Right ventricle myocardium inferior (tissue), 1 donor: Measurements from ENCODE around the gene CAMK2N1. TPM values are rescaled to one million over a fixed set of nuclear protein-coding genes. Genes with fewer than 3 reads are reported as not detected.
"Not testable (repeated sequence)": the region's sequence is repeated elsewhere in the genome, so short reads cannot be mapped to it uniquely, and the experiment has no call there.

ENCODE experiments used
- ATAC-seq: fragments of 200-7000 bp; cut with Tn5 transposase; one replicate; pipeline ENCODE4 v1.9.1; 2020; ENCODE audit warnings: mild to moderate bottlenecking, moderate library complexity
- DNase-seq: peaks from one replicate; pipeline ENCODE4 v3.0.0; 2021; ENCODE audit errors: missing footprints
- intact Hi-C: fragments of 100-400 bp; cut with DNase I; formaldehyde crosslinking; loops from one replicate; pipeline ENCODE4 v1.11.0; 2022
- total RNA-seq: library from RNA; stranded (reverse); fragmentation: NEBNext Ultra II Directional; extraction: Animal tissue kit (Norgen Biotek cat#: 25700); gene quantifications from one replicate; pipeline ENCODE4 v1.2.1, GENCODE V29; 2021
- donor health status: DM: no; HTN: yes; CAD: no; lungs with severe emphysema.

The CAMK2N1 gene
- total RNA-seq, 1 donor from 2014 or later, result 11.8 TPM

GRCh38 chr1:20499105-20499504 is 13.1 kb upstream of the CAMK2N1 start:
- intact Hi-C loops, result no loop called here
- ATAC-seq (no peak), DNase-seq (no peak)

GRCh38 chr1:20498116-20498515 is 12.1 kb upstream of the CAMK2N1 start:
- intact Hi-C loops, result no loop called here
- DNase-seq (no peak), ATAC-seq (no peak)

- ATAC-seq, result no peak
- DNase-seq, result no peak
- intact Hi-C loops, result no loop called here
Measured at GRCh38 chr1:20497506-20497905, 11.5 kb upstream of the CAMK2N1 start.

- DNase-seq, ATAC-seq, intact Hi-C loops: not testable (repeated sequence)
Measured at GRCh38 chr1:20496725-20497383, 10.8 kb upstream of the CAMK2N1 start.

- DNase-seq, result no peak
- intact Hi-C loops, result no loop called here
- no peak for ATAC-seq
Measured at GRCh38 chr1:20496241-20496661, 10.2 kb upstream of the CAMK2N1 start.

GRCh38 chr1:20495661-20496060 is 9.7 kb upstream of the CAMK2N1 start:
- DNase-seq (no peak), ATAC-seq (no peak)
- intact Hi-C loops, result loop anchor here (2.0 kb wide), 1 partner anchor 577 kb away; no protein-coding TSS in a partner anchor

GRCh38 chr1:20494609-20495311 is 8.8 kb upstream of the CAMK2N1 start:
- intact Hi-C loops, result loop anchor here (2.0 kb wide), 1 partner anchor 576 kb away; no protein-coding TSS in a partner anchor
- no peak for DNase-seq
- ATAC-seq, result no peak

GRCh38 chr1:20493839-20494608 is 8.0 kb upstream of the CAMK2N1 start:
- peak; percentile 90 for DNase-seq
- peak; percentile 94 for ATAC-seq
- intact Hi-C loops, result loop anchor here (1.0 to 2.0 kb wide), 3 partner anchors 131 to 575 kb away; no protein-coding TSS in a partner anchor

- intact Hi-C loops, result loop anchor here (1.0 to 2.0 kb wide), 2 partner anchors 131 to 280 kb away; no protein-coding TSS in a partner anchor
- DNase-seq (no peak), ATAC-seq (peak; percentile 31)
Measured at GRCh38 chr1:20493309-20493708, 7.3 kb upstream of the CAMK2N1 start.

GRCh38 chr1:20492751-20493150 is 6.7 kb upstream of the CAMK2N1 start:
- ATAC-seq (no peak), DNase-seq (no peak)
- intact Hi-C loops, result loop anchor here (1.0 to 2.0 kb wide), 2 partner anchors 130 to 279 kb away; no protein-coding TSS in a partner anchor

GRCh38 chr1:20491866-20492265 is 5.9 kb upstream of the CAMK2N1 start:
- ATAC-seq (no peak), DNase-seq (no peak)
- intact Hi-C loops, result loop anchor here (2.0 kb wide), 1 partner anchor 129 kb away; no protein-coding TSS in a partner anchor

GRCh38 chr1:20491178-20491577 is 5.2 kb upstream of the CAMK2N1 start:
- ATAC-seq (no peak), DNase-seq (no peak)
- intact Hi-C loops, result no loop called here

- intact Hi-C loops, result no loop called here
- ATAC-seq (no peak), DNase-seq (no peak)
Measured at GRCh38 chr1:20487236-20487590, 1.2 kb upstream of the CAMK2N1 start.

GRCh38 chr1:20486457-20487235 is 636 bp upstream of the CAMK2N1 start:
- peak; percentile 83 for ATAC-seq
- intact Hi-C loops, result no loop called here
- DNase-seq, result peak; percentile 85

GRCh38 chr1:20484519-20485462 is 1.2 kb downstream of the CAMK2N1 start:
- ATAC-seq (no peak), DNase-seq (peak; percentile 53)
- intact Hi-C loops, result no loop called here

GRCh38 chr1:20483833-20484518 is 2.0 kb downstream of the CAMK2N1 start:
- DNase-seq, result peak; percentile 62
- no peak for ATAC-seq
- intact Hi-C loops, result no loop called here
